Endodermal cell (in vitro differentiated cells): ENCODE data around the gene SAFB2. TPM values are rescaled to one million over a fixed set of nuclear protein-coding genes. Genes with fewer than 3 reads are reported as not detected.

Experiments used
- DNase-seq: peaks from one replicate; pipeline ENCODE4 v3.0.0-alpha.2; 2017
- H3K27ac ChIP-seq: 2 replicates; pipeline ENCODE4 v1.5.1; 2013; ENCODE audit warnings: mild to moderate bottlenecking, low read depth, low read length, moderate library complexity
- H3K27me3 ChIP-seq: 2 replicates; pipeline ENCODE4 v1.6.1; 2013; ENCODE audit warnings: mild to moderate bottlenecking, low read length, moderate library complexity; ENCODE audit not compliant: insufficient read depth, control insufficient read depth, poor library complexity, severe bottlenecking
- H3K36me3 ChIP-seq: 2 replicates; pipeline ENCODE4 v1.7.0; 2013; ENCODE audit warnings: mild to moderate bottlenecking, low read length, moderate library complexity; ENCODE audit not compliant: control insufficient read depth, insufficient read depth
- H3K4me1 ChIP-seq: one replicate; pipeline ENCODE4 v1.7.0; 2013; ENCODE audit warnings: low read length; ENCODE audit not compliant: control insufficient read depth, insufficient read depth
- H3K4me3 ChIP-seq: 2 replicates; pipeline ENCODE4 v1.5.1; 2013; ENCODE audit warnings: mild to moderate bottlenecking, low read length, moderate library complexity
- H3K9ac ChIP-seq: 2 replicates; pipeline ENCODE4 v1.6.1; 2013; ENCODE audit warnings: mild to moderate bottlenecking, low read length, moderate library complexity; ENCODE audit not compliant: poor library complexity, severe bottlenecking; ENCODE audit errors: extremely low read depth
- H3K9me3 ChIP-seq: 2 replicates; pipeline ENCODE4 v1.6.1; 2013; ENCODE audit warnings: mild to moderate bottlenecking, low read length, moderate library complexity; ENCODE audit not compliant: control insufficient read depth
- H3K27ac Mint-ChIP-seq: 2 replicates; pipeline ENCODE4 v1.8.0; 2020; ENCODE audit warnings: mixed read lengths
- H3K27me3 Mint-ChIP-seq: 2 replicates; pipeline ENCODE4 v1.8.0; 2021; ENCODE audit warnings: mild to moderate bottlenecking, mixed read lengths; ENCODE audit not compliant: insufficient read depth
- H3K36me3 Mint-ChIP-seq: 2 replicates; pipeline ENCODE4 v1.8.0; 2020; ENCODE audit warnings: low read depth, mixed read lengths
- H3K4me1 Mint-ChIP-seq: 2 replicates; pipeline ENCODE4 v1.8.0; 2020; ENCODE audit warnings: mixed read lengths
- H3K4me3 Mint-ChIP-seq: 2 replicates; pipeline ENCODE4 v1.8.0; 2020; ENCODE audit warnings: mild to moderate bottlenecking, moderate library complexity, mixed read lengths
- H3K9me3 Mint-ChIP-seq: 2 replicates; pipeline ENCODE4 v1.8.0; 2020; ENCODE audit warnings: mild to moderate bottlenecking, mixed read lengths
- CTCF ChIP-seq: fragments of 200-600 bp; sonication (generic); conservative IDR thresholded peaks from 2 replicates; pipeline ENCODE4 v1.5.0; 2021; ENCODE audit warnings: antibody characterized with exemption, mild to moderate bottlenecking
- WGBS, 2 experiments: methylation state at CpG; one replicate each; pipeline versions ENCODE4 v1.1.5 to v1.1.7; 2013; ENCODE audit warnings: missing lambda C conversion rate in 2 of 2, mixed read lengths in 1 of 2; ENCODE audit not compliant: insufficient coverage in 1 of 2, insufficient read length in 1 of 2; 5-methylcytosine and 5-hydroxymethylcytosine counted together
- total RNA-seq, 2 donors: library from RNA; stranded (reverse); fragmentation: NEBNext Ultra II Directional in 1 of 2; extraction: Animal tissue kit (Norgen Biotek cat#: 25700) in 1 of 2; gene quantifications; 2 replicates in 1 of 2; 3 replicates in 1 of 2; pipeline ENCODE4 v1.2.1, GENCODE V29; 2021

The SAFB2 gene
- total RNA-seq, 2 donors from 2014 or later: 69.2 to 74.6 TPM

- H3K4me3 Mint-ChIP-seq: no peak overlapping the region
- Histone ChIP-seq H3K27me3 (no peaks in the 10 kb centered on the region), H3K4me3 (no peak overlapping the region), H3K9ac (no peak overlapping the region), H3K9me3 (no peaks in the 10 kb centered on the region), H3K4me1 (no peaks in the 10 kb centered on the region), H3K27ac (no peak overlapping the region), H3K36me3 (no peaks in the 10 kb centered on the region)
- H3K4me1 Mint-ChIP-seq: peaks cover 11% of the 10 kb centered on the region
- no peaks in the 10 kb centered on the region for H3K9me3 Mint-ChIP-seq
- peaks cover 33% of the 10 kb centered on the region for H3K27me3 Mint-ChIP-seq
- TF ChIP-seq CTCF: no peak
- 74 to 80% methylated on average over 1 to 5 of the region's 5 CpGs for WGBS, 2 experiments
- H3K36me3 Mint-ChIP-seq: no peaks in the 10 kb centered on the region
- no peak overlapping the region for H3K27ac Mint-ChIP-seq
- no peak for DNase-seq
These were observed 67.7 kb downstream of the SAFB2 start for GRCh38 chr19:5554828-5555227.

- H3K36me3 Mint-ChIP-seq: no peaks in the 10 kb centered on the region
- Histone ChIP-seq H3K9ac (no peak overlapping the region), H3K27me3 (no peaks in the 10 kb centered on the region), H3K4me3 (no peak overlapping the region), H3K36me3 (no peaks in the 10 kb centered on the region), H3K9me3 (no peaks in the 10 kb centered on the region), H3K27ac (no peak overlapping the region), H3K4me1 (no peaks in the 10 kb centered on the region)
- H3K27ac Mint-ChIP-seq: no peak overlapping the region
- H3K9me3 Mint-ChIP-seq: no peaks in the 10 kb centered on the region
- no peak for TF ChIP-seq CTCF
- DNase-seq: no peak
- WGBS, 2 experiments: 83 to 94% methylated on average over 1 to 9 of the region's 9 CpGs
- peaks cover 11% of the 10 kb centered on the region for H3K4me1 Mint-ChIP-seq
- H3K4me3 Mint-ChIP-seq: no peak overlapping the region
- H3K27me3 Mint-ChIP-seq: peaks cover 39% of the 10 kb centered on the region
These were observed 68.7 kb downstream of the SAFB2 start for GRCh38 chr19:5553892-5554291.

DNA sequence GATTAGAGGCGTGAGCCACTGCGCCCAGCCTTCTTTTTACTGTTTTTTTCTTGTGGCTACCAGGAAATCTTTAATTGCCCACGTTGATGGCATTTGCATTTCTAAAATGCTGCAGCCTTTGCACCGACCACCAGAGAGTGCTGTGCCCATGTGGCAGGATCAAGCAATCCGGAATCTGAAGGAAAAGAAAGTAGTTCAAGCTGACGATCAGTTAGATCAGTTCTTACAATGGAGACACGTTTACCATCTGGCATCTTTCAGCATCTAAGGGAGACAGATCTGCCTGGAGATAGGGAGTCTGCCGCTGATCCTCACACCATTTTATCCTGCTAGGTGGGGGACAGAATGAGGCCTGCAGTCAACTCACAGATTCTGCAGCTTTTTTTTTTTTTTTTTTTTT lies 74.7 kb downstream of the SAFB2 start:
- no peaks in the 10 kb centered on the region for H3K36me3 Mint-ChIP-seq
- no peak overlapping the region for H3K9ac ChIP-seq
- no peak overlapping the region for H3K27ac Mint-ChIP-seq
- H3K36me3 ChIP-seq: no peaks in the 10 kb centered on the region
- 43 to 53% methylated on average over 6 to 8 of the region's 8 CpGs for WGBS, 2 experiments
- peak; percentile 83 for DNase-seq
- TF ChIP-seq CTCF: peak; percentile 88
- H3K27me3 Mint-ChIP-seq: peaks cover 45% of the 10 kb centered on the region
- H3K9me3 ChIP-seq: no peaks in the 10 kb centered on the region
- H3K9me3 Mint-ChIP-seq: no peaks in the 10 kb centered on the region
- H3K27ac ChIP-seq: no peak overlapping the region
- H3K4me3 ChIP-seq: no peak overlapping the region
- no peaks in the 10 kb centered on the region for H3K27me3 ChIP-seq
- no peaks in the 10 kb centered on the region for H3K4me1 ChIP-seq
- H3K4me1 Mint-ChIP-seq: peaks cover 11% of the 10 kb centered on the region
- H3K4me3 Mint-ChIP-seq: no peak overlapping the region
